IMR-90 (cell line): Measurements from ENCODE around the gene NDUFV2. TPM values are rescaled to one million over a fixed set of nuclear protein-coding genes. Genes with fewer than 3 reads are reported as not detected.

Experiments
- ATAC-seq: fragments of 200-7000 bp; cut with Tn5 transposase; 2 replicates; pipeline ENCODE4 v1.9.1; 2020; ENCODE audit warnings: low read depth, mild to moderate bottlenecking, moderate library complexity
- BruUV-seq: library from RNA; stranded (reverse); fragments of 400-500 nt; replicated peaks from 2 replicates; lab custom pipeline; 2021; lab: Mats Ljungman, UMichigan
- CTCF ChIA-PET: fragments of 300-600 bp; formaldehyde crosslinking; extraction: SDS; loops from one replicate; lab custom pipeline; 2021; ENCODE audit warnings: antibody characterized with exemption; lab: Yijun Ruan, JAX
- POLR2A ChIA-PET: fragments of 300-600 bp; sonication (Branson Sonifier 250); formaldehyde crosslinking; loops from one replicate; lab custom pipeline; 2022; ENCODE audit warnings: antibody characterized with exemption; ENCODE audit not compliant: unreplicated experiment; lab: Charles Lee
- DNase-seq: peaks from one replicate; pipeline ENCODE4 v3.0.0; 2013
- H2AFZ ChIP-seq: replicated peaks from 2 replicates; pipeline ENCODE3; 2013; ENCODE audit warnings: low read length, mild to moderate bottlenecking; ENCODE audit not compliant: poor library complexity
- H2AK5ac ChIP-seq: 2 replicates; pipeline ENCODE4 v1.6.1; 2013; ENCODE audit warnings: low read depth, low read length, inconsistent platforms
- H2AK9ac ChIP-seq: replicated peaks from 2 replicates; pipeline ENCODE3; 2013; ENCODE audit warnings: mild to moderate bottlenecking, low read depth, low read length, moderate library complexity; ENCODE audit not compliant: poor library complexity
- H2BK120ac ChIP-seq: 2 replicates; pipeline ENCODE4 v1.6.1; 2013; ENCODE audit warnings: low read depth, low read length, inconsistent platforms
- H2BK15ac ChIP-seq: 3 replicates; pipeline ENCODE4 v1.6.1; 2013; ENCODE audit warnings: low read depth, low read length, inconsistent platforms
- H2BK20ac ChIP-seq: 2 replicates; pipeline ENCODE4 v1.6.1; 2013; ENCODE audit warnings: low read depth, mild to moderate bottlenecking, inconsistent platforms, low read length, moderate library complexity
- H2BK5ac ChIP-seq: 2 replicates; pipeline ENCODE4 v1.6.1; 2013; ENCODE audit warnings: mild to moderate bottlenecking, low read depth, low read length, inconsistent platforms; ENCODE audit not compliant: poor library complexity, severe bottlenecking
- H3K14ac ChIP-seq: replicated peaks from 2 replicates; pipeline ENCODE4 v1.6.1; 2013; ENCODE audit warnings: low read depth, low read length, inconsistent platforms
- H3K18ac ChIP-seq: 2 replicates; pipeline ENCODE4 v1.6.1; 2013; ENCODE audit warnings: low read depth, low read length, control low read depth
- H3K23ac ChIP-seq: 2 replicates; pipeline ENCODE4 v1.6.1; 2013; ENCODE audit warnings: low read depth, low read length, inconsistent platforms
- H3K27ac ChIP-seq: 2 replicates; pipeline ENCODE4 v1.5.1; 2013; ENCODE audit warnings: mild to moderate bottlenecking, control low read depth, low read length; ENCODE audit not compliant: insufficient read depth
- H3K27me3 ChIP-seq: 2 replicates; pipeline ENCODE4 v1.6.1; 2013; ENCODE audit warnings: low read length; ENCODE audit not compliant: control insufficient read depth, insufficient read depth
- H3K36me3 ChIP-seq: 2 replicates; pipeline ENCODE4 v1.6.1; 2013; ENCODE audit warnings: low read length, mixed read lengths; ENCODE audit not compliant: control insufficient read depth, insufficient read depth
- H3K4ac ChIP-seq: 2 replicates; pipeline ENCODE4 v1.6.1; 2013; ENCODE audit warnings: low read depth, low read length, inconsistent platforms
- H3K4me1 ChIP-seq: 2 replicates; pipeline ENCODE4 v1.6.1; 2013; ENCODE audit warnings: low read length, mixed read lengths; ENCODE audit not compliant: control insufficient read depth, insufficient read depth
- H3K4me2 ChIP-seq: 2 replicates; pipeline ENCODE4 v1.6.1; 2013; ENCODE audit warnings: low read depth, mild to moderate bottlenecking, control low read depth, low read length, moderate library complexity
- H3K4me3 ChIP-seq: 2 replicates; pipeline ENCODE4 v1.5.1; 2013; ENCODE audit warnings: low read depth, mild to moderate bottlenecking, control low read depth, low read length, moderate library complexity; ENCODE audit not compliant: insufficient read depth
- H3K56ac ChIP-seq: 2 replicates; pipeline ENCODE4 v1.6.1; 2013; ENCODE audit warnings: low read length, inconsistent platforms; ENCODE audit not compliant: insufficient read depth; ENCODE audit errors: extremely low read depth
- H3K79me1 ChIP-seq, 2 experiments: 2 replicates each; pipeline ENCODE4 v1.6.1; 2013; ENCODE audit warnings: low read length in 2 of 2, inconsistent platforms in 1 of 2, low read depth in 1 of 2
- H3K9ac ChIP-seq: 2 replicates; pipeline ENCODE4 v1.6.1; 2013; ENCODE audit warnings: low read depth, low read length, control low read depth
- H3K9me1 ChIP-seq: 2 replicates; pipeline ENCODE4 v1.6.1; 2013; ENCODE audit warnings: low read length, inconsistent platforms; ENCODE audit not compliant: insufficient read depth
- H3K9me3 ChIP-seq: 2 replicates; pipeline ENCODE4 v1.6.1; 2013; ENCODE audit warnings: low read length; ENCODE audit not compliant: control insufficient read depth, insufficient read depth
- H4K20me1 ChIP-seq: 2 replicates; pipeline ENCODE4 v1.6.1; 2013; ENCODE audit warnings: low read length, inconsistent platforms; ENCODE audit not compliant: insufficient read depth
- H4K5ac ChIP-seq: 2 replicates; pipeline ENCODE4 v1.6.1; 2013; ENCODE audit warnings: mild to moderate bottlenecking, low read depth, low read length, control low read depth
- H4K8ac ChIP-seq, 2 experiments: 2 replicates each; pipeline ENCODE4 v1.6.1; 2013; ENCODE audit warnings: low read depth in 2 of 2, low read length in 2 of 2, control low read depth in 1 of 2, inconsistent platforms in 1 of 2
- H4K91ac ChIP-seq: 2 replicates; pipeline ENCODE4 v1.6.1; 2013; ENCODE audit warnings: low read depth, low read length, inconsistent platforms; ENCODE audit not compliant: insufficient read depth
- BHLHE40 ChIP-seq: fragments of 150-350 bp; IDR thresholded peaks from 2 replicates; pipeline ENCODE4 v1.6.1; 2016; ENCODE audit warnings: mild to moderate bottlenecking, low read depth, low read length
- CEBPB ChIP-seq: IDR thresholded peaks from 2 replicates; pipeline ENCODE4 v1.6.1; 2012; ENCODE audit warnings: low read depth, low read length, improper control_type of control experiment
- CHD1 ChIP-seq: IDR thresholded peaks from 2 replicates; pipeline ENCODE4 v1.6.1; 2012; ENCODE audit warnings: low read depth, low read length, improper control_type of control experiment
- FOS ChIP-seq: fragments of 150-350 bp; IDR thresholded peaks from 2 replicates; pipeline ENCODE4 v1.6.1; 2016; ENCODE audit warnings: low read depth, low read length
- MAZ ChIP-seq: IDR thresholded peaks from 2 replicates; pipeline ENCODE4 v1.6.1; 2012; ENCODE audit warnings: low read depth, mild to moderate bottlenecking, low read length, improper control_type of control experiment, moderate library complexity, borderline replicate concordance
- MXI1 ChIP-seq: IDR thresholded peaks from 2 replicates; pipeline ENCODE4 v1.6.1; 2012; ENCODE audit warnings: low read depth, mild to moderate bottlenecking, low read length, moderate library complexity, borderline replicate concordance
- NFE2L2 ChIP-seq: fragments of 150-350 bp; IDR thresholded peaks from 2 replicates; pipeline ENCODE4 v1.6.1; 2016; ENCODE audit warnings: low read depth, mild to moderate bottlenecking, low read length
- POLR2A ChIP-seq: IDR thresholded peaks from 2 replicates; pipeline ENCODE4 v1.6.1; 2012; ENCODE audit warnings: mild to moderate bottlenecking, low read depth, low read length
- RAD21 ChIP-seq: IDR thresholded peaks from 2 replicates; pipeline ENCODE4 v1.6.1; 2012; ENCODE audit warnings: low read length, improper control_type of control experiment
- RCOR1 ChIP-seq: IDR thresholded peaks from 2 replicates; pipeline ENCODE4 v1.6.1; 2012; ENCODE audit warnings: mild to moderate bottlenecking, low read length, improper control_type of control experiment; ENCODE audit not compliant: insufficient replicate concordance
- RFX5 ChIP-seq: IDR thresholded peaks from 2 replicates; pipeline ENCODE4 v1.8.0; 2012; ENCODE audit warnings: low read depth, mild to moderate bottlenecking, low read length, moderate library complexity
- SMC3 ChIP-seq: fragments of 150-350 bp; IDR thresholded peaks from 2 replicates; pipeline ENCODE4 v1.6.1; 2016; ENCODE audit warnings: low read depth, mild to moderate bottlenecking, antibody characterized with exemption, low read length, moderate library complexity
- WGBS, 2 experiments: methylation state at CpG; one replicate each; pipeline versions ENCODE4 v1.1.5 to v1.1.7; 2013; ENCODE audit warnings: missing lambda C conversion rate in 2 of 2; ENCODE audit not compliant: insufficient read length in 1 of 2; ENCODE audit errors: extremely low coverage in 2 of 2; 5-methylcytosine and 5-hydroxymethylcytosine counted together
- dilution Hi-C: fragments of 300-500 bp; cut with HindIII; formaldehyde crosslinking; loops from one replicate; pipeline ENCODE4 v1.14.3; 2018; ENCODE audit warnings: low sequenced_read_pairs; ENCODE audit not compliant: unreplicated experiment
- in situ Hi-C: fragments of 300-500 bp; cut with MboI; formaldehyde crosslinking; loops from 3 replicates; pipeline ENCODE4 v1.14.3; 2019; ENCODE audit warnings: low sequenced_read_pairs, inconsistent platforms, mixed read lengths
- intact Hi-C: fragments of 100-400 bp; cut with micrococcal nuclease; formaldehyde crosslinking; loops from 2 replicates; pipeline ENCODE4 v1.10.0; 2022
- polyA plus RNA-seq, 3 experiments: library from polyadenylated mRNA; depleted of rRNA; stranded (reverse); fragments of >200 nt; gene quantifications; 2 replicates each; pipeline ENCODE4 v1.2.3, GENCODE V29; 2012; ENCODE audit warnings: low replicate concordance in 1 of 3
- total RNA-seq: library from RNA; depleted of rRNA; stranded (reverse); fragments of >200 nt; gene quantifications from 2 replicates; pipeline ENCODE4 v1.2.3, GENCODE V29; 2012
- TF ChIP-seq, protein P1 (sequence below): conservative IDR thresholded peaks from 2 replicates; pipeline ENCODE4 v1.5.1; 2012; ENCODE audit warnings: mild to moderate bottlenecking, low read depth, low read length, improper control_type of control experiment
- TF ChIP-seq, protein P2 (sequence below): fragments of 150-350 bp; IDR thresholded peaks from 2 replicates; pipeline ENCODE4 v1.6.1; 2017; ENCODE audit warnings: mild to moderate bottlenecking, antibody characterized with exemption, low read length, low read depth

NDUFV2 gene
- total and polyA plus RNA-seq, 2 of the 4 experiments (the other 2 are of a cell fraction) = 106 to 126 TPM

DNA sequence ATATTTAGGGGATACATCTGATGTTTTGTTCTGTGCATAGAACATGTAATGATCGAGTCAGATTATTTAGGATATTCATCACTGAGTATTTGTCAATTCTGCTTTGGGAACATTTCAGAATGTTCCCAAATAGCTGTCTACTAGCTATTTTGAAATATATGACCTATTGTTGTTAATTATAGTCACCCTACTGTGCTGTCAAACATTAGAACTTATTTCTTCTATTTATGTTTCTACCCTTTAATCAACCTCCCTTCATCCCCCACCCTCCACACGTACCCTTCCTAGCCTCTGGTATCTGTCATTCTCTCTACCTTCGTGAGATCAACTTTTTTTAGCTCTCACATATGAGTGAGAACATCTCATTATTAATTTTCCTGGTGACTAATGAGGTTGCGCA is 75.0 kb downstream of the NDUFV2 start:
- no peak overlapping the region for H3K14ac ChIP-seq
- no peak for TF ChIP-seq RFX5
- TF ChIP-seq FOS = no peak
- no peak for TF ChIP-seq CEBPB
- TF ChIP-seq SMC3 = no peak
- TF ChIP-seq BHLHE40 = no peak
- TF ChIP-seq NFE2L2 = no peak
- no peak for TF ChIP-seq POLR2A
- TF ChIP-seq, protein P1, sequence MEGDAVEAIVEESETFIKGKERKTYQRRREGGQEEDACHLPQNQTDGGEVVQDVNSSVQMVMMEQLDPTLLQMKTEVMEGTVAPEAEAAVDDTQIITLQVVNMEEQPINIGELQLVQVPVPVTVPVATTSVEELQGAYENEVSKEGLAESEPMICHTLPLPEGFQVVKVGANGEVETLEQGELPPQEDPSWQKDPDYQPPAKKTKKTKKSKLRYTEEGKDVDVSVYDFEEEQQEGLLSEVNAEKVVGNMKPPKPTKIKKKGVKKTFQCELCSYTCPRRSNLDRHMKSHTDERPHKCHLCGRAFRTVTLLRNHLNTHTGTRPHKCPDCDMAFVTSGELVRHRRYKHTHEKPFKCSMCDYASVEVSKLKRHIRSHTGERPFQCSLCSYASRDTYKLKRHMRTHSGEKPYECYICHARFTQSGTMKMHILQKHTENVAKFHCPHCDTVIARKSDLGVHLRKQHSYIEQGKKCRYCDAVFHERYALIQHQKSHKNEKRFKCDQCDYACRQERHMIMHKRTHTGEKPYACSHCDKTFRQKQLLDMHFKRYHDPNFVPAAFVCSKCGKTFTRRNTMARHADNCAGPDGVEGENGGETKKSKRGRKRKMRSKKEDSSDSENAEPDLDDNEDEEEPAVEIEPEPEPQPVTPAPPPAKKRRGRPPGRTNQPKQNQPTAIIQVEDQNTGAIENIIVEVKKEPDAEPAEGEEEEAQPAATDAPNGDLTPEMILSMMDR = no peak
- TF ChIP-seq CHD1 = no peak
- TF ChIP-seq RCOR1 = no peak
- TF ChIP-seq, protein P2, sequence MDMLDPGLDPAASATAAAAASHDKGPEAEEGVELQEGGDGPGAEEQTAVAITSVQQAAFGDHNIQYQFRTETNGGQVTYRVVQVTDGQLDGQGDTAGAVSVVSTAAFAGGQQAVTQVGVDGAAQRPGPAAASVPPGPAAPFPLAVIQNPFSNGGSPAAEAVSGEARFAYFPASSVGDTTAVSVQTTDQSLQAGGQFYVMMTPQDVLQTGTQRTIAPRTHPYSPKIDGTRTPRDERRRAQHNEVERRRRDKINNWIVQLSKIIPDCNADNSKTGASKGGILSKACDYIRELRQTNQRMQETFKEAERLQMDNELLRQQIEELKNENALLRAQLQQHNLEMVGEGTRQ = no peak
- no peak for TF ChIP-seq MXI1
- TF ChIP-seq MAZ = no peak
- TF ChIP-seq RAD21 = no peak
- no peak overlapping the region for H3K4me2 ChIP-seq
- no peak overlapping the region for H2BK120ac ChIP-seq
- no peak overlapping the region for H2AK5ac ChIP-seq
- no peaks in the 10 kb centered on the region for H3K27me3 ChIP-seq
- no peak overlapping the region for H3K4ac ChIP-seq
- ChIA-PET CTCF (no interaction called here), POLR2A (no interaction called here)
- ATAC-seq (no peak), DNase-seq (no peak)
- no peak overlapping the region for H3K56ac ChIP-seq
- peaks cover 22 to 76% of the 10 kb centered on the region in 2 experiments for H3K79me1 ChIP-seq
- WGBS, 2 experiments = 100% methylated on average over 1 of the region's 4 CpGs; no CpG with 5 or more reads in 1 of the 2 experiments
- in situ Hi-C loops (no loop called here), intact Hi-C loops (no loop called here), dilution Hi-C loops (no loop called here)
- no peak overlapping the region for H2AFZ ChIP-seq
- no TSS peak for BruUV-seq
- peaks cover 49% of the 10 kb centered on the region for H4K20me1 ChIP-seq
- no peak overlapping the region for H2BK15ac ChIP-seq
- H3K4me1 ChIP-seq = peaks cover 1% of the 10 kb centered on the region; the same call in 1 of the 2 replicates
- H4K5ac ChIP-seq = no peak overlapping the region
- H3K27ac ChIP-seq = no peak overlapping the region
- H2AK9ac ChIP-seq = no peak overlapping the region
- H3K9ac ChIP-seq = no peak overlapping the region
- peaks cover 13% of the 10 kb centered on the region for H3K9me1 ChIP-seq
- no peak overlapping the region for H3K4me3 ChIP-seq
- no peak overlapping the region for H2BK5ac ChIP-seq
- H2BK20ac ChIP-seq = no peak overlapping the region
- no peak overlapping the region for H4K91ac ChIP-seq
- H3K18ac ChIP-seq = no peak overlapping the region
- H3K9me3 ChIP-seq = no peaks in the 10 kb centered on the region
- no peak overlapping the region for H4K8ac ChIP-seq
- H3K36me3 ChIP-seq = peaks cover 3% of the 10 kb centered on the region
- no peak overlapping the region for H3K23ac ChIP-seq
